EL (cell line): Measurements from ENCODE around the gene TPRG1.

ENCODE experiments used
- DNase-seq: peaks from one replicate; pipeline ENCODE4 v3.0.0-alpha.2; 2016

The TPRG1 gene

DNA sequence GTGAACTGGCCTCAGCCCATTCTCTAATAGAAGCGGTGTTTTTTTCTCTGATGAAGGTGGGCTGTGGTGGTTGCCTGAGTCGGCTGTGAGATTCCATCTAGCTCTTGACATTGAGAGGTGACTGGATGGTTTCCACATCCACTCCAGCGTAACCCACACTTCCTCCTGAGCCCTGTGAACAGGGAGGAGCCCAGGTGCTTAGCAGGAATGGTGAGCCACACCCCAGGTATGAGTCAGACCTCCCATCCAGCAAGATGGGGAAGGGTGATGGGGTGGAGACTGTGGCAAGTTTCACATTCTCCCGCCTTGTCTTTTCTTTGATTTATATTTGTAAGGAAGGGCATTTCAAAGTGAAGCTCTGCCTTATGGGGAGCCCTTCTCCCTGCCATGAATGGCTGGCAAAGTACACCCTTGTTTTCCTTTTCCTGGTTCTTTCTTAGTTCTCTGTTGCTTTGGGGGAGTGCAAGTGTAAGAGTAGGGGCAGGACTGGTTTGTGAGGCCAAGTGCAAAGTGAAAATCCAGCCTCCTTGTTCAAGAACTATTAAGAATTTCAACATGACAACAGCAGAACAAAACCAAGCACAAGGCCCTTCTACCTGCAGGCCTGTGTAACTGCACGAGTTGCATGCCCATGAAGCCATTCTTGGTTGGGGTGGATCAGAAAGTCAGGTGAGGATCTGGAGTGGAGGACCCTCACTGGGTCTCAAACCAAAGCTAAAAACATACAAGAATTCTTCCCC lies 4.6 kb upstream of the TPRG1 start:
- DNase-seq, result no peak

DNA sequence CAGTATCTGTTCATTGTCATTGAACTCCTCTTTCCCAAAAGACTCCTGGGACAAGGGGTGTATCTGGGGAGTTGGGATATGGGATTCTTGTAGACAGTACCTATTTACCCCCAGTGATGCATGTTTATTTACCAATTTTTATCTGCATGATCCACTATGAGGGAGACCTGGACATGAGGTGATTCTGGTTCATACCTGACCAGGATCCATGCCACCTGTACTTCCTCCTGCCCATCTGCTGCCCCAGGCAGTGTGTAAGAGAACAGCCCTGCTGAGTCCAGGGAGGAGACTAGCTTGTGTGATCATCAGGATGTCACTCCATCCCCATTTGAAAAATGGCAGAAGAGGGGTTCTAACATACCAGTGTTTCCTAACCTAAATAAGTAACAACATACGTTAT lies 3.1 kb upstream of the TPRG1 start:
- DNase-seq, result no peak

DNA sequence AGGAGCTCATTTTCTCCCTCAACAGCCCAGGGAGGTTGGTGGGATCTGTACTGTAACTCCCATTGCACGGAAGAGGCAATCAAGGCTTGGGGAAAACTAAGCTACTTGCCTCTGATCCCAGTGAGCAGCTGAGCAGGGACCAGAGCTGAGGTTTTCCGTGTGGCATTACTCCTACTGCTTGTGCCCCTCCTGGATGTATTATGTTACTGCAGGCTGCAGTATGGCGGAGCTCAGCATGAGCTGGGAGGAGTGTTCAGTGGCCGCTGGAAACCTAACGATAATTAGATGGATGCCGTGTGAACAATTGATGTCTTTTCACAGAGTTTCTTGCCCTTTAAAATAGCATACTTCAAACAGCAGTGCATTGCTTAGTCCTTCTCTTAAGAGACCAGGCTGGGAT lies 2.0 kb upstream of the TPRG1 start:
- DNase-seq, result no peak

DNA sequence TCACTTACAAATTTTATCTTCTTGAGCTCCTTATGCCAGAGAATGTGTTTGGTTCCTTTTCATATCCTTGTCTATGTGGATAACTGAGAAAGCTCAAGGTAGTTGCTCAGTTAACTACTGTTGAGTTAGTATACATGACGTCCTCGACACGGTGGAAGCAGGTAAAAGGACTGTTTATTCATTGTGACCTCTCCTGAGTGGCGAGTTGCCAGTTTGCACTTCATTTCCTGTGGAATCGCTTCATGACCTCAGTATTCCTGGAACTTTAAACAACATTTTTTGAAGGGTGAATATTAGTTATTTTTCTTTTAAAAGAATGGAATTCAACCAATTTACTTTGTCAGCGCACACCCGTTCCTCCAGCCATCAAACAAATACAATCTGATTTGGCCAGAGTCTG lies 1.2 kb upstream of the TPRG1 start:
- DNase-seq, result peak; percentile 18

DNA sequence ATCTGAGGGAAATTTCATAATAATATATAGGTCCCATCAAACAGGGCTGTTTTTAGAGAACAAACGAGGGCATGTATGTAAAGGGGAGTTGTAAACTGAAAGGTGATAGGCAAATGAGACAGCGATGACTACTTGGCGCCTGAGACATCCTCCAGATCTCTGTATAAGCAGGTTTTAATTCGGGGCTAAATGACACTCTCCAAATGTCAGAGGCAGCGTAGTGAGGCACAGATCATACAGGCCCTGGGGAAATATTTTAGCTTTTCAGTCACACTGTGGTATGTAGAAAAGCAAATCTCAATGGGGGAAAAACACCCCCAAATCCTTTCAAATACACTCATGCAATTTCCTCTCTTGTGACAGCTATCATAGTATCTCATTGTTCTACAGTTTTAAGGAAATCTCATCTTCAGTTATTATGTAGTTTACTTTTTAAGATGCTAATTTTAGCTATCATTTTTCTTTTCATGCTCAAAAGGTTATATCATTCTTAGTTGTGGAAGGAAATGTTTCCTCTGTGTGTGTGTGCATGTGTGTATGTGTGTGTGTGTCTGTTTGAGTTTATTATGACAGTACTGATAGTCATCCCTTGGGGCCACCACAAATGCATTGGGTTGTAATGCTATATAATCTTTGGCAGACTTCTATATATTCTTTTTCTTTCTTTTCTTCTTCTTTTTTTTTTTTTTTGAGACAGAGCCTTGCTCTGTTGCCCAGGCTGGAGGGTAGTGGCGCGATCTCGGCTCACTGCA lies 1.1 kb downstream of the TPRG1 start:
- DNase-seq, result peak; percentile 18

DNA sequence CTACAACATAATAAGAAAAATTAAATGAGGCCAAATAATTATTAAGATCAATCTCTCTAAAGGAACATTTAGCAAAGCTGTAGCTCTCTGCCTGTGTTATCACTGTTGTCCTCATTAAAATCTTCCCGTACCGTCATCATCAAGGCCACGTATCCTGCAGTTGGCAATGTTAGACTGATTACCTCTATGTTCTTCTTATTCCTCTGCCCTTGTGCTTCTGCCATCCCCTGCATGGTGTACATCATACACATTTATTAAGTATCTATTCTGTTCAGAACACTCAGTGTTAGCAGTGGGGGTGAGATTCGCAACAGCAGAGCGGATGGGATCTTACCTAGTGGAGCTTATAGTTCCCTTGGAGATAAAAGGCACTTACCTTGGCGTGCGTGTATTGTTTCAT lies 12.8 kb downstream of the TPRG1 start:
- DNase-seq, result no peak

DNA sequence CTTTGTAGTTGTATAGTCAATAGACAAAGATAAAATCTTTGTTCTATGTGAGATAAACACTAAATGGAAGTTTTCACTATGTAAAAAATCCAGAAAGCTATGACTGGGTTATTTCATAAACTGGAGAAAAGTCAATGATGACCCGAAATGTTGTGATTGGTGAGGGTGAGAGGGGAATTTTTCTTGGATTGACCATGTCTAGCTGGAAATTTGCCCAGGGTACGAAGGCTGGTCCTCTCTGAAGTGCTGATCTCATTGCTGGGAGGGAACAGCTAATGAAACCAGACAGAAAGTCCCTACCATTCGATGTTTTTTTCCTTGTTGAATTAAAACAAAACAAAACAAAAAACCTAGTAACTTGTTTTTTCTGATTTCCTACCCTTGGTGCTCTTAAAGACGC lies 14.3 kb downstream of the TPRG1 start:
- DNase-seq, result peak; percentile 38

DNA sequence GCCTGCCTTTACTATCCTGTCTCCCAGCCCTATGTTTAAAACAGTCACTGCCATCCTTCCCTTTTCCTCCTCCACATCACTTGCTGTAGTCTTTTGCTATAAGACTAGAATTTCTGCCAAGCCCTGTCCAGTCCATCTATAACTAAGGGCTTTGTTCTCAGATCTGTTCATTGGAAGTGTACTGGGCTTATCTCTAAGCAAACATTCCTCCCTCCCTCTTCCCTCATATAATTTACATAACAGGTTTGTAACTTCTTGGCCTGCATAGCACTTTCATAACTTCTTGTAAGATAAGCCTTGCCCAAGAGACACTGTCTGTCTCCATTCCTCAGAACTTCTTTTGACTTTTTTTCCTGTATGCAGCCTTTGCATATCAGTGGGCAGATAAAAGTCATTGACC lies 16.7 kb downstream of the TPRG1 start:
- no peak for DNase-seq

DNA sequence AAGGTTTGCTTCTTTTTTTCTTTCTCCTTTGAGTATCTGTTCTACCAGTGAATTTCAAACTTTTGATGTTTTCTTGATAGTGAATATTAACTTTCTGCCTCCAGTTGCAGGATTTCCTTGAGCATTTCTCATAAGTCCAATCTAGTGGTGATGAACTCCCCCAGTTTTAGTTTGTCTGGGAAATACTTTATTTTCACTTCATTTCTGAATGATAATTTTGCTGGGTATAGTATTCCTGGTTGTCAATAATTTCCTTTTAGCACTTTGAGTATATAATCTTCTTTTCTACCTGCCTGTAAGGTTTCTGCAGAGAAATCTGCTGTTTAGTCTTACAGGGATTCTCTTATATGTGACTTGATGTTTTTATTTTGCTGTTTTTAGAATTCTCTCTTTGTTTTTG lies 21.0 kb downstream of the TPRG1 start:
- no peak for DNase-seq

DNA sequence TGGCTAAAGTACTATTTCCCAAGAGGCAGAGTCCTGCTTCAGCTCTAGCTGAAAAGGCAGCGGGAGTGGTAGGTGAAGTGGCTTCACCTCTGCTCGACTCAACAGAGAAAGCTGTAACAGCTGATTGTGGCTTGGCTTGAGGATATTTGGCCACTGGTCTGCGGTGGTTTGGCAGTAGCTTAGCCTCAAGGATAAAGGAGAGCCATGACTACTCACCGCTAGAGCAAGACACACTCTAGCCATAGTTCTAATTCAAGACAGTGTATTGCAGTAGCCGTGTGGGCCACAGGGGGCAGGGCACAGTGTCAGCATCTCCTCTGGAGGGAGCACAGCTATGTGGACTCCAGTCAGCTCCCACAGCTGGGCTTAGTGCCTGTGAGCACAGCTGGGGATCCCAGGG lies 23.5 kb downstream of the TPRG1 start:
- DNase-seq, result peak; percentile 3

DNA sequence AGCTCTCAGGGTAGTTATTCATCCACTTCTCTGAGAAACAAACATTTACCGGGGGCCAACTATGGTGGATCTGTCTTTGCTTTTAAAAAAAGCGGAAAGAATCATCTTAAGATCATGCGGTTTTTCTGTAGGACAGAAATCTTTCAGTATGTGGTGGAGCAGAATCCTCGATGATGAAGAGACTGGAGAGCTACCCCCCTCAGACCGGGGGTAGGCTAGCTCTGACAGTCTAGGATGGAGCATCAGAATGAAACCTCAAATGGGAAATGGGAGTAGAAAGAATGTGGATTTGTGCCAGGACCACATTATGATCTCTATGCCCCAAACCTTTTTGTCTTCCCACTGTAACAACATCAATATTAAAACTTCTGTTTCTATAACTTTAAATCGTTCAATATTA lies 30.3 kb downstream of the TPRG1 start:
- DNase-seq, result no peak

DNA sequence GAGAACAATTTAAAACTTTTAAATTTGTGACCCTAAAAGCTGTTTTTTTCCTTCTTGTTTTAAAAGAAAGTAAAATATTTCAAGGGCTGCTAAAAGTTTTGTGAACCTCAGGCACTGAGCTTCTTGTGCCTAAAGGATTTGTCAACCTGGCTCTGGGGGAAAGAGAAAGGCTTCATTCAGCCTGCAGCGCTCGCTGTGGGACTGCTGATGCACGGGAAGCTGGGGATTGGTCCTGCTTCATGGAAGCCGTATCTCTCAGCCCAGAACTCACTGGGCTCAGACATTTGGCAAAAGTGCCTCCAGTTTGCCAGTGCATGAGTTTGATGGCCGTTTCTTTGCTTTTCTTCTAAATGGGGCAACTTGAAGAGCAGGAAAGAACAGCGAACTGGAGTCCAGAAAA lies 30.8 kb downstream of the TPRG1 start:
- no peak for DNase-seq

DNA sequence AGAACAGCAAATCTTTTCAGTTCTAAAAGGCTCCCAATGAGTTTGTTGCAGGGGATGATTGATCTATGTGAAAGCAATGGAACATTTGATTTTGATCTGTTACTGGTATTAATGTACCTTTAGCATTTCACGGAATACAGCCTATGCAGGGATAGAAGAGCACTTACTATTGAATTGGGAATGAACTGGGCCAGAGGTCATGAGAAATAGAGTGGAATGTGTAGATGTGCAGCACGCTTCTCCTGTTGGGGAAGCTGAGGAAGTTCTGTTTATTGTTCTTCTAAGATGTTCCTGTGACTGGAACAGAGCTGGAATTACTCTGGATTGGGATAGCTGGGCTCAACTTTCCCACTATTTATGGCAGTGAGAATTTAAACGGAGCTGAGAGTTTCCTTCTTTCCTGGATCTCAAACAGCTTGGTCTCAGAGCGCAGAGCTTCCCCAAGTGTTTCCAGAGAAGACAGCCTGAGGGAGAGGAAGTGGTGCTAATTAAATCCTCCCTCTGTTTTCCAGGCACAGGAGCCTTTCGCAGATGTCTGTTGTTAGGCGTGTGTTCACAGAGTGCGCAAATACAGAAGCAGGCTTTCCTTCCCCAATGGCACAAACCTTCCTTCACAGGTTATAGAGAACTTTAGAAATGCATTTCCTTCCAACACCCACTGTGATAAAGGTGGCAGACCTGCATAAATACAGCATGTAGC lies 32.5 kb downstream of the TPRG1 start:
- DNase-seq, result peak; percentile 36

DNA sequence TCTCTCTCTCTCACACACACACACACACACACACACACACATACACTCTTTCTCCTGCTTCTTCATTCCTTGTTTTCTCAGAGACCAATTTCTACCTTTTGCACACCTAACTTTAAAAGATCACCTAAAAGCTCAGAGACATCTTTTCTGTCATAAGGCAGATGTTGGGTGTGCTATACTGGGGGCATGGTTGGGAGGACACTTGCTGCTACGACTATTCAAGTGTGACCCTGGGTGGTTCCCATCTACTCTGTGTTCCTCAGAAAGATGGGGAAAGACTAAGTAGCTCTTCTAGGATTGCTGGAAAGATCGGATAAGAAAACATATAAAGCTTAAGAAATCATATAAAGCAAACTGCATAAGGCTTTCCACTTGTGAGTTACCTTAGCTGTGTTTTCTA lies 33.2 kb downstream of the TPRG1 start:
- DNase-seq, result no peak

DNA sequence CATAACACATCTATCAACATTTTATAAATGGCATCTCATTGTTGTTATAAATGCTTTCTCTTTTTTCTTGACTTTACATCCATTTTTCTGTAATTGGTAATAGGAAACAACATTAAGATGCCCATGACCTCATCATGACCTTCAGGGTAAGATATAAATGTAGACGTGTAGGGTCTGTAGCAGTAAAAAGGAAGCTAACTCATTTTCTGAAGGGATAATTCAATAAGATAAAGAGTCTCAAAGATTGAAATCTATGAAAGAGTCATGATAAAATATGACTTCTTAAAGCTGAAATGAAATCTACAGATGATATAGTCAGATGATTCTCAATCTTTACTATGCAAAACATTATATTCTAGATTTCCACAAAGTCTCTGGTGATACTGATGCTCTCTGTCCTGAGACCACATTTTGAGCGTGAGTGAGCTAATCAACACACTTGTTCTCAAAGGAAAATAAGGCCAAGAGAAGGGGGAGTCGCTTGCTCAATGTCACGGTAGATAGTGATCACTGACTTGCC lies 38.5 kb downstream of the TPRG1 start:
- no peak for DNase-seq

DNA sequence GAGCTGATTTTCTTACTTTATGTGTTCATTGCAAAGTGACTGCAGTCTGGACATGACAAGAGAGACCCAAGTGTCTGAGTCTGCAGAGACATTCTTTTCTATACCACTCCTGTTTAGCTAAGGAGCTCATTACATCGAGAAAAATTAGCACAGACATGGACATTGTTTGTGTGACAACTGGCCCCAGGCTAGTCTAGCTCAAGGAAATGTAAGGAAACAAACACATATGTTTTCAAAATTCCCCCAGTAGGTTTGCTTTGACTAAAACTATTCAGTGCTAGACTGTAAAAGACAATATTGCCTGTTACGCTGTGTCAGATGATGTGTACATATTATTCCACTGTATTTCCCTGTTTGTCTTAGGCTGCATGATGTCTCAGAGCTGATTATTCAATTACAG lies 40.9 kb downstream of the TPRG1 start:
- DNase-seq, result no peak

DNA sequence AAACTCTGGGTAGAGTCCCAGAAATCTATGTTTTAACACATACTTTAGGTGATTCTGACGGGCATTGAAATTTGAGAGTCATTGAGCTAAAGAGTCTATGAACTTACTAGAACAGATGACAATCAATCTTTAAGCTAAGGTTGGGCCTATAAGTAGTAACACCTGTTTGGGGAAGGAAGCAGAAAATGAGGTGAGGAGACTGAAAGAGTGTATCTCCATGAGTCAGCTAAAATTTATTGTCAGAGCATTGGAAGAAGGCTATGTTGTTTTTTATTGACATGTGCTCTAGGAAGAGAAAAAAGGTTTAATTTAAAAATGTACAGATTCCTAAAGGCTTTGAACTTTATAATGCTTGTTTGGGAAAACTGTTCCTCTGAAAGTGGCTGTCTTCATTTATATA lies 42.9 kb downstream of the TPRG1 start:
- no peak for DNase-seq

DNA sequence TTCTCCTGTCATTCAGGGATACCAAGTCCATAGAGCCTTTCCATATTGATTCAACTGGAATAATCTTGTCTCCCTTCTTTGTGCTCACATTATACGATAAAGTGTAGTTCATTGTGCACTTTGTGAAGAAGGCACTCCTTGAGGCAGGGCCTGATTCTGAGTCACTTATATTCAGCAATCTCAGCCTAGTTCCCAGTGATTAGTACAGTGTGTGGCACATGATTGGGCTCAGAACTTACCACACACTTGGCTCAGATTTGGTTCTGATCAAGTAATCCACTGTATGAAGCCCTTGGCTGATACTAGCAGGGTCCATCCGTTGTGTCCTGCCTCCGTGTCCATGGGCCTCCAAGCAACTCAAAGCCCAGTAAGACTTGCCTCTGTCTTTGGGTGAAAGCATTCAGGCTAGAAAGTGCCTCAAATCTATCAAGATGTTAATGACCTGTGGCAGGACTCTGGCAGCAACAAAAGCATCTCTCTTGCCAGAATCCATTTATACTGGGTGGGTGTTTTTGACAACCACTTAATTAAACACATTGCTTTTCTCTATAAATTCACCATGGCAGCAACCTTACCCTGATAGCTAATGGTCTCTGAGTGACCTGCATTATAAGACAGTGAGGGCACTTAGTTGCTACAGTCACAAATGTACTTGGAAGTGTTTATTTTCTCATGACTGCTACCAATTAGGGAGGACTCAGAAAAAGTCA lies 51.3 kb downstream of the TPRG1 start:
- DNase-seq, result no peak

DNA sequence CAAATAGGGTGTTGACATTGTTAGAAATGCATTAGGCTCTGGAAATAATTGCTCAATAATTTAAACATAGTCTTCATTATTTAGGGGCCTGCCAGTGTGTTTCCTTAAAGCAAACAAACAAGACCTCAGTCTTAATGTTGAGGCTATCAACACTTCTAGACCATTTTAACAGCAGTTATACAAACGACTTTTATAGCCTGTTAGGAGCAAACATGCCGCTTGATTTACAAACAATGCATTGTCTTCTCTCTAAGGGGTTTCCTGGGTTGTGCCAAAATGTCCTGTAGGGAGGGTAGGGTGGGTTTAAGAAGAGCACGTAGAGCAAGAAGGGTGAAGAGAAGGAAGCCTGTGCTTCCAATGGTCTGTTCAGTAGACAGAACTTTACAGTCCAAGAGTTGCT lies 53.7 kb downstream of the TPRG1 start:
- no peak for DNase-seq

DNA sequence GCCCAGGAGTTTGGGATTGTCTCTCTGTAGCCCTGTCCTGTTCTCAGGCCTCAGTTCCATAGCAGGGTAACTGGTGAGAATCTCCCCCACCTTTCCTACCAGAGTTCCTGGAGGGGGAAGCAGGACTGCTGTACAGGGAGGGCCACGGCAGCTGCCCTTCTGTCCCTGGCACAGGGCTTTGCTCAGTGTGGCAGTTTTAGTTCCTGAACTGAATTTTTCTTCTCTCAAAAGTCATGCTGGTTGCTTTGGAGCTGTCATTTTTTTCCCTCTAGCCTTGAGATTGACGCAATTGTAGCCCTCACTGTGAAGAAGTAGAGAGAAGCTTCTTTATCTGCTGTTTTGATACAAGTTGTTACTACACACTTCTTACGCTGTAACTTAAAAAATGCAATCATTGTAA lies 55.5 kb downstream of the TPRG1 start:
- DNase-seq, result no peak

DNA sequence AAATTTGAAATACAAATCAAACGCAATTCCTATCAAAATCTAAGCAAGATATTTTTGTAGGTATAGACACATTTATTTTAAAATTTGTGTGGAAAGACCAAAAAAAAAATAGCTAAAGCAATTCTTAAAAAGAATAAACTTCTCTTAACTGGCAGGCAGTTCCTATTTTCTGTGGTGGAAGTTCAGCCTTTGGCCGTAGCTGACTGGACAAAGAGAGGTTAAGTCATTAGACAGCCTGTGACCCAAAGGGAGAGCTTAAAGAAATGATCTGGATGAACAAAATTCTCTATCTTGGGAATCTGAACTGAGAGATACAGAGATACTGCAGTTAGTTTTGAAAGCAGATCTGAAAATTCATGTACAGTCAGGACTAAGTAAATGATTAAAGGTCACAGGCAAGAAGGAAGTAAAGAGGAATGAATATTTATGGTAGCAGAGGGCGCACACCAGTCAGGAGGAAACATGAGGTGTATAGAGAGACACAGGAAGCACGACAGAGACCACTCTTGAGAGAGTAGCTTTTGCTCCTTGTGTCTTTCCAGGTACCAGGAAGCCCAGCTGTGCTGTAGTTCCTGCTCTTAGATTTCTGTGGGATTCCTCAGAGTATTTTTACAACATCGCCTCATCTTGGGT lies 57.5 kb downstream of the TPRG1 start:
- DNase-seq, result no peak

DNA sequence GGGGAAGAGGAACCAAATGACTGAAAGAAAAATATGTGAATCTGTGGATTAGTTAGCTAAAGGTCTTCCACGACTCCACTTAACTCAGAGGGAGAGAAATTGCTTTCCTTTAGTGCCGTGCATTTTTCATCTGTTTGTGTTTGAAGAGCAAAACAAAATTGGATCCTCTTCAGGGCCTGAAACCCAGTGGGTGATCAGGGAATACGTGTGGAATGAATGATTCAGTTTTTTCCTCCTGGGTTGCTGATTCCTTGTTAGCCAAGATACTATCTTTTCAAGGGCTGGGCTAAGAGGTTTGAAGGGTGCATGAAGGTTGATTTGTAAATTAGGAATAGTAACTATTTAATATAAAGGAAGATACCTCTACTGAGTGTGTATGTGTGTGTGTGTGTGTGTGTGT lies 61.0 kb downstream of the TPRG1 start:
- no peak for DNase-seq
